Measurements from ENCODE around the gene RNF144B.
A peak's percentile ranks its signal among the peaks of the same experiment; 100 is the strongest.

The RNF144B gene

GRCh38 chr6:18488526-18489270 lies 101.5 kb downstream of the RNF144B start:
- no peak for DNase-seq (ENCODE audit: low spot score)

- no peak for DNase-seq (ENCODE audit: low spot score)
These were observed 102.2 kb downstream of the RNF144B start for GRCh38 chr6:18489335-18489734.

GRCh38 chr6:18491308-18492045 lies 104.3 kb downstream of the RNF144B start:
- no peak for DNase-seq (ENCODE audit: low spot score)

GRCh38 chr6:18492972-18493371 lies 105.8 kb downstream of the RNF144B start:
- no peak for DNase-seq (ENCODE audit: low spot score)

GRCh38 chr6:18493382-18493891 lies 106.3 kb downstream of the RNF144B start:
- no peak for DNase-seq (ENCODE audit: low spot score)

- DNase-seq (ENCODE audit: low spot score), result no peak
These were observed 106.8 kb downstream of the RNF144B start for GRCh38 chr6:18493925-18494324.

GRCh38 chr6:18495236-18495635 lies 108.1 kb downstream of the RNF144B start:
- no peak for DNase-seq (ENCODE audit: low spot score)

- no peak for DNase-seq (ENCODE audit: low spot score)
These were observed 109.3 kb downstream of the RNF144B start for GRCh38 chr6:18496462-18496861.

- DNase-seq (ENCODE audit: low spot score), result no peak
These were observed 109.9 kb downstream of the RNF144B start for GRCh38 chr6:18497006-18497405.

- no peak for DNase-seq (ENCODE audit: low spot score)
These were observed 111.3 kb downstream of the RNF144B start for GRCh38 chr6:18498408-18498807.

- no peak for DNase-seq (ENCODE audit: low spot score)
These were observed 113.9 kb downstream of the RNF144B start for GRCh38 chr6:18500921-18501662.

GRCh38 chr6:18501663-18502013 lies 114.5 kb downstream of the RNF144B start:
- no peak for DNase-seq (ENCODE audit: low spot score)

- no peak for DNase-seq (ENCODE audit: low spot score)
These were observed 116.0 kb downstream of the RNF144B start for GRCh38 chr6:18503206-18503592.

- peak; percentile 65 for DNase-seq (ENCODE audit: low spot score)
These were observed 116.6 kb downstream of the RNF144B start for GRCh38 chr6:18503593-18504231.

GRCh38 chr6:18504232-18504596 lies 117.1 kb downstream of the RNF144B start:
- DNase-seq (ENCODE audit: low spot score), result no peak

- DNase-seq (ENCODE audit: low spot score), result no peak
These were observed 119.3 kb downstream of the RNF144B start for GRCh38 chr6:18506382-18507017.

- no peak for DNase-seq (ENCODE audit: low spot score)
These were observed 119.9 kb downstream of the RNF144B start for GRCh38 chr6:18507018-18507415.

- DNase-seq (ENCODE audit: low spot score), result no peak
These were observed 120.4 kb downstream of the RNF144B start for GRCh38 chr6:18507561-18507960.

- no peak for DNase-seq (ENCODE audit: low spot score)
These were observed 122.9 kb downstream of the RNF144B start for GRCh38 chr6:18509871-18510643.

- DNase-seq (ENCODE audit: low spot score), result no peak
These were observed 123.5 kb downstream of the RNF144B start for GRCh38 chr6:18510644-18511033.

GRCh38 chr6:18511211-18511610 lies 124.1 kb downstream of the RNF144B start:
- DNase-seq (ENCODE audit: low spot score), result no peak
